Dendritic cell treated with granulocyte-macrophage colony-stimulating factor and Interleukin-4, amounts not matched to agents 40 ng/mL and 50 ng/mL, for 4 days (primary cell): ENCODE results near the gene PCNX2.
"Not testable (repeated sequence)": the region's sequence is repeated elsewhere in the genome, so short reads cannot be mapped to it uniquely, and the experiment has no call there.

ENCODE experiments used
- H3K27ac Mint-ChIP-seq: one replicate; pipeline ENCODE4 v1.8.0; 2022; ENCODE audit warnings: mild to moderate bottlenecking, mixed read lengths
- H3K27me3 Mint-ChIP-seq: one replicate; pipeline ENCODE4 v1.8.0; 2022; ENCODE audit warnings: mild to moderate bottlenecking, mixed read lengths
- H3K36me3 Mint-ChIP-seq: one replicate; pipeline ENCODE4 v1.8.0; 2022; ENCODE audit warnings: low read depth, mixed read lengths
- H3K4me1 Mint-ChIP-seq: one replicate; pipeline ENCODE4 v1.8.0; 2022; ENCODE audit warnings: low read depth, mixed read lengths
- H3K4me3 Mint-ChIP-seq: one replicate; pipeline ENCODE4 v1.8.0; 2022; ENCODE audit warnings: mild to moderate bottlenecking, moderate library complexity, mixed read lengths
- H3K9me3 Mint-ChIP-seq: one replicate; pipeline ENCODE4 v1.8.0; 2022; ENCODE audit warnings: mixed read lengths
- intact Hi-C: fragments of 100-400 bp; cut with micrococcal nuclease; formaldehyde crosslinking; loops from one replicate; pipeline ENCODE4 v1.15.0; 2022

The PCNX2 gene

GRCh38 chr1:233121947-233122559 lies 173.5 kb downstream of the PCNX2 start:
- intact Hi-C loops: no loop called here
- Mint-ChIP-seq H3K27ac (no peak overlapping the region), H3K36me3 (no peaks in the 10 kb centered on the region), H3K4me3 (no peak overlapping the region), H3K27me3 (no peaks in the 10 kb centered on the region), H3K4me1 (peaks cover 8% of the 10 kb centered on the region), H3K9me3 (no peaks in the 10 kb centered on the region)

- intact Hi-C loops: loop anchor here (5.0 kb wide), 1 partner anchor 483 kb away; the partner anchor contains the start of gene SIPA1L2
- peak overlapping the region; percentile 34 for H3K4me3 Mint-ChIP-seq
- H3K9me3 Mint-ChIP-seq: no peaks in the 10 kb centered on the region
- peak overlapping the region; percentile 99 for H3K27ac Mint-ChIP-seq
- no peaks in the 10 kb centered on the region for H3K36me3 Mint-ChIP-seq
- peaks cover 51% of the 10 kb centered on the region for H3K4me1 Mint-ChIP-seq
- no peaks in the 10 kb centered on the region for H3K27me3 Mint-ChIP-seq
Measured at GRCh38 chr1:233114860-233115259, 180.7 kb downstream of the PCNX2 start.

GRCh38 chr1:233114159-233114558 lies 181.4 kb downstream of the PCNX2 start:
- Mint-ChIP-seq H3K27me3 (no peaks in the 10 kb centered on the region), H3K4me3 (peak overlapping the region; percentile 27), H3K27ac (peak overlapping the region; percentile 99), H3K4me1 (peaks cover 51% of the 10 kb centered on the region), H3K9me3 (no peaks in the 10 kb centered on the region), H3K36me3 (no peaks in the 10 kb centered on the region)
- intact Hi-C loops: loop anchor here (5.0 kb wide), 1 partner anchor 482 kb away; the partner anchor contains the start of gene SIPA1L2

GRCh38 chr1:233113009-233113879 lies 182.3 kb downstream of the PCNX2 start:
- Mint-ChIP-seq H3K4me1 (peaks cover 54% of the 10 kb centered on the region), H3K36me3 (no peaks in the 10 kb centered on the region), H3K27ac (peak overlapping the region; percentile 99), H3K27me3 (no peaks in the 10 kb centered on the region), H3K9me3 (no peaks in the 10 kb centered on the region), H3K4me3 (peak overlapping the region; percentile 69)
- intact Hi-C loops: loop anchor here (5.0 kb wide), 1 partner anchor 481 kb away; the partner anchor contains the start of gene SIPA1L2

GRCh38 chr1:233112186-233113008 lies 183.1 kb downstream of the PCNX2 start:
- peaks cover 63% of the 10 kb centered on the region for H3K4me1 Mint-ChIP-seq
- no peaks in the 10 kb centered on the region for H3K9me3 Mint-ChIP-seq
- H3K36me3 Mint-ChIP-seq: no peaks in the 10 kb centered on the region
- intact Hi-C loops: loop anchor here (5.0 kb wide), 1 partner anchor 480 kb away; the partner anchor contains the start of gene SIPA1L2
- H3K4me3 Mint-ChIP-seq: peak overlapping the region; percentile 69
- H3K27me3 Mint-ChIP-seq: no peaks in the 10 kb centered on the region
- peak overlapping the region; percentile 99 for H3K27ac Mint-ChIP-seq

- intact Hi-C loops: loop anchor here (5.0 kb wide), 1 partner anchor 479 kb away; the partner anchor contains the start of gene SIPA1L2
- H3K27ac Mint-ChIP-seq: peak overlapping the region; percentile 99
- H3K36me3 Mint-ChIP-seq: no peaks in the 10 kb centered on the region
- H3K9me3 Mint-ChIP-seq: no peaks in the 10 kb centered on the region
- peaks cover 63% of the 10 kb centered on the region for H3K4me1 Mint-ChIP-seq
- no peaks in the 10 kb centered on the region for H3K27me3 Mint-ChIP-seq
- H3K4me3 Mint-ChIP-seq: no peak overlapping the region
Measured at GRCh38 chr1:233111731-233112130, 183.8 kb downstream of the PCNX2 start.

GRCh38 chr1:233109096-233109495 lies 186.4 kb downstream of the PCNX2 start:
- Mint-ChIP-seq H3K9me3 (no peaks in the 10 kb centered on the region), H3K4me3 (no peak overlapping the region), H3K27ac (peak overlapping the region; percentile 53), H3K27me3 (no peaks in the 10 kb centered on the region), H3K4me1 (peaks cover 48% of the 10 kb centered on the region), H3K36me3 (no peaks in the 10 kb centered on the region)
- intact Hi-C loops: no loop called here

GRCh38 chr1:233107716-233108130 lies 187.8 kb downstream of the PCNX2 start:
- H3K36me3 Mint-ChIP-seq, intact Hi-C loops, H3K4me3 Mint-ChIP-seq, H3K9me3 Mint-ChIP-seq, H3K27me3 Mint-ChIP-seq: not testable (repeated sequence)
- Mint-ChIP-seq H3K4me1 (peaks cover 41% of the 10 kb centered on the region), H3K27ac (peak overlapping the region; percentile 53)

- Mint-ChIP-seq H3K27ac (peak overlapping the region; percentile 53), H3K36me3 (no peaks in the 10 kb centered on the region), H3K27me3 (no peaks in the 10 kb centered on the region), H3K9me3 (no peaks in the 10 kb centered on the region), H3K4me1 (peaks cover 40% of the 10 kb centered on the region), H3K4me3 (no peak overlapping the region)
- intact Hi-C loops: no loop called here
Measured at GRCh38 chr1:233107130-233107660, 188.3 kb downstream of the PCNX2 start.

GRCh38 chr1:233105225-233105624 lies 190.3 kb downstream of the PCNX2 start:
- intact Hi-C loops: no loop called here
- Mint-ChIP-seq H3K4me1 (peaks cover 33% of the 10 kb centered on the region), H3K4me3 (no peak overlapping the region), H3K27ac (no peak overlapping the region), H3K9me3 (no peaks in the 10 kb centered on the region), H3K27me3 (no peaks in the 10 kb centered on the region), H3K36me3 (no peaks in the 10 kb centered on the region)

- Mint-ChIP-seq H3K9me3 (no peaks in the 10 kb centered on the region), H3K4me3 (no peak overlapping the region), H3K27me3 (no peaks in the 10 kb centered on the region), H3K4me1 (peaks cover 20% of the 10 kb centered on the region), H3K27ac (no peak overlapping the region), H3K36me3 (no peaks in the 10 kb centered on the region)
- intact Hi-C loops: no loop called here
Measured at GRCh38 chr1:233102341-233102740, 193.2 kb downstream of the PCNX2 start.

GRCh38 chr1:233097959-233098580 lies 197.5 kb downstream of the PCNX2 start:
- Mint-ChIP-seq H3K36me3 (no peaks in the 10 kb centered on the region), H3K27ac (no peak overlapping the region), H3K4me3 (no peak overlapping the region), H3K9me3 (no peaks in the 10 kb centered on the region), H3K4me1 (peaks cover 6% of the 10 kb centered on the region), H3K27me3 (no peaks in the 10 kb centered on the region)
- intact Hi-C loops: no loop called here

- H3K27me3 Mint-ChIP-seq: no peaks in the 10 kb centered on the region
- H3K4me1 Mint-ChIP-seq: peaks cover 3% of the 10 kb centered on the region
- intact Hi-C loops: no loop called here
- no peaks in the 10 kb centered on the region for H3K36me3 Mint-ChIP-seq
- no peak overlapping the region for H3K4me3 Mint-ChIP-seq
- no peaks in the 10 kb centered on the region for H3K9me3 Mint-ChIP-seq
- no peak overlapping the region for H3K27ac Mint-ChIP-seq
Measured at GRCh38 chr1:233097546-233097945, 198.0 kb downstream of the PCNX2 start.
